GM12878 (cell line): Measurements from ENCODE around the gene PLSCR1. TPM values are rescaled to one million over a fixed set of nuclear protein-coding genes. Genes with fewer than 3 reads are reported as not detected.

Experiments used
- ATAC-seq: fragments of 200-7000 bp; cut with Tn5 transposase; 3 replicates; pipeline ENCODE4 v1.9.1; 2020; ENCODE audit warnings: mild to moderate bottlenecking, moderate library complexity
- BruUV-seq: library from RNA; stranded (reverse); fragments of 400-500 nt; replicated peaks from 2 replicates; lab custom pipeline; 2021; lab: Mats Ljungman, UMichigan
- CTCF ChIA-PET: fragments of 300-600 bp; sonication (Branson Sonifier 250); formaldehyde crosslinking; extraction: SDS; loops from one replicate; lab custom pipeline; 2021; ENCODE audit warnings: inconsistent platforms; lab: Yijun Ruan, JAX
- POLR2A ChIA-PET: fragments of 350-600 bp; formaldehyde crosslinking; extraction: SDS; loops from one replicate; lab custom pipeline; 2021; ENCODE audit warnings: inconsistent platforms; lab: Charles Lee
- RAD21 ChIA-PET: fragments of 300-600 bp; sonication (Branson Sonifier 250); formaldehyde crosslinking; loops from one replicate; lab custom pipeline; 2023; ENCODE audit warnings: antibody characterized with exemption; ENCODE audit not compliant: unreplicated experiment; lab: Charles Lee
- SMC1A ChIA-PET: fragments of 300-600 bp; sonication (Branson Sonifier 250); formaldehyde crosslinking; loops from one replicate; lab custom pipeline; 2023; ENCODE audit not compliant: unreplicated experiment, uncharacterized antibody; lab: Charles Lee
- DNase-seq: peaks from one replicate; pipeline ENCODE4 v3.0.0-alpha.2; 2011; ENCODE audit warnings: low read depth, low spot score
- FAIRE-seq: peaks from 3 replicates; lab custom pipeline; 2011; peaks lifted over from hg19 to GRCh38; lab: Jason Lieb, UNC
- H2AFZ ChIP-seq: 2 replicates; pipeline ENCODE4 v1.6.0; 2011; ENCODE audit warnings: low read depth, low read length, control low read depth; ENCODE audit not compliant: control insufficient read depth
- H3K27ac ChIP-seq: 2 replicates; pipeline ENCODE4 v1.5.1; 2011; ENCODE audit warnings: control low read depth; ENCODE audit not compliant: control insufficient read depth, insufficient read depth
- H3K27me3 ChIP-seq, 2 experiments: replicated peaks in 1 of 2; 2 replicates each; pipeline versions ENCODE4 v1.6.0 to v1.6.1; 2011; ENCODE audit warnings: low read length in 1 of 2; ENCODE audit not compliant: control insufficient read depth in 2 of 2, insufficient read depth in 2 of 2
- H3K36me3 ChIP-seq, 2 experiments: 2 replicates each; pipeline ENCODE4 v1.5.1; 2011; ENCODE audit warnings: low read length in 1 of 2; ENCODE audit not compliant: control insufficient read depth in 2 of 2, insufficient read depth in 2 of 2
- H3K4me1 ChIP-seq: 2 replicates; pipeline ENCODE4 v1.6.1; 2011; ENCODE audit warnings: mild to moderate bottlenecking, low read length, moderate library complexity, mixed read lengths; ENCODE audit not compliant: control insufficient read depth, insufficient read depth
- H3K4me2 ChIP-seq: 2 replicates; pipeline ENCODE4 v1.6.0; 2011; ENCODE audit warnings: control low read depth; ENCODE audit not compliant: control insufficient read depth, insufficient read depth
- H3K4me3 ChIP-seq: fragments of 200-600 bp; sonication (generic); 2 replicates; pipeline ENCODE4 v1.5.1; 2016
- H3K79me2 ChIP-seq: 2 replicates; pipeline ENCODE4 v1.6.0; 2011; ENCODE audit warnings: low read length; ENCODE audit not compliant: control insufficient read depth, insufficient read depth
- H3K9ac ChIP-seq: 2 replicates; pipeline ENCODE4 v1.8.0; 2011; ENCODE audit warnings: low read length, control low read depth, mixed read lengths; ENCODE audit not compliant: control insufficient read depth, insufficient read depth
- H3K9me3 ChIP-seq: replicated peaks from 3 replicates; pipeline ENCODE4 v1.5.1; 2011; ENCODE audit warnings: mild to moderate bottlenecking, low read length; ENCODE audit not compliant: control insufficient read depth, insufficient read depth
- H4K20me1 ChIP-seq: 2 replicates; pipeline ENCODE4 v1.6.0; 2011; ENCODE audit not compliant: control insufficient read depth, insufficient read depth
- CBFB ChIP-seq: IDR thresholded peaks from 2 replicates; pipeline ENCODE4 v1.6.1; 2016; ENCODE audit warnings: antibody characterized with exemption, low read depth
- CBX5 ChIP-seq: sonication (generic); IDR thresholded peaks from 2 replicates; pipeline ENCODE4 v1.6.1; 2016; ENCODE audit warnings: low read depth, moderate library complexity, mild to moderate bottlenecking, inconsistent platforms
- CEBPB ChIP-seq, 2 experiments: fragments of 150-350 bp in 1 of 2; IDR thresholded peaks; 2 replicates each; pipeline ENCODE4 v1.6.1; 2012 to 2014; ENCODE audit warnings: low read depth in 2 of 2, low read length in 2 of 2, borderline replicate concordance in 1 of 2, inconsistent platforms in 1 of 2
- ESRRA ChIP-seq: IDR thresholded peaks from 2 replicates; pipeline ENCODE4 v1.6.1; 2012; ENCODE audit warnings: mild to moderate bottlenecking, low read length, improper control_type of control experiment
- IKZF1 ChIP-seq: fragments of 450-650 bp; conservative IDR thresholded peaks from 2 replicates; pipeline ENCODE4 v1.6.1; 2017; ENCODE audit warnings: antibody characterized with exemption, mild to moderate bottlenecking
- IRF3 ChIP-seq: fragments of 450-650 bp; IDR thresholded peaks from 2 replicates; pipeline ENCODE4 v1.6.1; 2014; ENCODE audit warnings: mild to moderate bottlenecking
- JUNB ChIP-seq: IDR thresholded peaks from 2 replicates; pipeline ENCODE4 v1.6.1; 2016; ENCODE audit warnings: antibody characterized with exemption, mild to moderate bottlenecking
- NFIC ChIP-seq: IDR thresholded peaks from 2 replicates; pipeline ENCODE4 v1.6.1; 2012; ENCODE audit warnings: low read depth, mild to moderate bottlenecking, inconsistent platforms, low read length, moderate library complexity
- SIX5 ChIP-seq: IDR thresholded peaks from 2 replicates; pipeline ENCODE4 v1.6.1; 2011; ENCODE audit warnings: mild to moderate bottlenecking, low read depth, low read length, moderate library complexity; ENCODE audit not compliant: severe bottlenecking
- SP1 ChIP-seq: IDR thresholded peaks from one replicate; pipeline ENCODE4 v1.6.1; 2011; ENCODE audit warnings: low read depth, low read length
- SPI1 ChIP-seq: IDR thresholded peaks from 2 replicates; pipeline ENCODE4 v1.6.1; 2011; ENCODE audit warnings: low read depth, mild to moderate bottlenecking, low read length, moderate library complexity, borderline replicate concordance; ENCODE audit not compliant: insufficient read depth
- SUPT20H ChIP-seq: IDR thresholded peaks from 2 replicates; pipeline ENCODE4 v1.6.1; 2011; ENCODE audit warnings: low read depth, mild to moderate bottlenecking, low read length, moderate library complexity, borderline replicate concordance; ENCODE audit not compliant: control insufficient read depth
- YY1 ChIP-seq: IDR thresholded peaks from 2 replicates; pipeline ENCODE4 v1.6.1; 2011; ENCODE audit warnings: low read depth, mild to moderate bottlenecking, low read length
- ZNF592 ChIP-seq: fragments of 450-650 bp; IDR thresholded peaks from 2 replicates; pipeline ENCODE4 v1.6.1; 2017; ENCODE audit warnings: mild to moderate bottlenecking, moderate library complexity
- ZNF622 ChIP-seq: fragments of 450-650 bp; IDR thresholded peaks from 2 replicates; pipeline ENCODE4 v1.6.1; 2017; ENCODE audit warnings: mild to moderate bottlenecking, inconsistent platforms
- WGBS: methylation state at CpG from one replicate; pipeline ENCODE4 v1.1.6; 2016; ENCODE audit warnings: low lambda C conversion rate; ENCODE audit not compliant: insufficient replicate concordance, insufficient coverage; ENCODE audit errors: missing lambda C conversion rate; 5-methylcytosine and 5-hydroxymethylcytosine counted together
- in situ Hi-C: fragments of 300-500 bp; cut with MboI; formaldehyde crosslinking; loops from 9 replicates; pipeline ENCODE4 v1.14.3; 2018; ENCODE audit warnings: mixed read lengths
- intact Hi-C: fragments of 100-400 bp; cut with micrococcal nuclease; formaldehyde crosslinking; loops from one replicate; pipeline ENCODE4 v1.14.2; 2022; ENCODE audit not compliant: unreplicated experiment
- polyA plus RNA-seq, 11 experiments: library from polyadenylated mRNA; depleted of rRNA in 4 of 11; unstranded in 6 of 11; stranded (reverse) in 5 of 11; fragments of >200 nt; fragmentation: Nextera tagmentation in 4 of 11; fragmentation: Illumina TruSeq in 1 of 11; extraction: Ambion mirVana in 4 of 11; extraction: Trizol in 1 of 11; gene quantifications; 1 replicate in 1 of 11; 2 replicates in 10 of 11; pipeline versions ENCODE4 v1.2.1 to v1.2.3, GENCODE V29; 2011 to 2016; ENCODE audit warnings: inconsistent platforms in 2 of 11, missing spikeins in 2 of 11, low read depth in 1 of 11
- total RNA-seq, 4 experiments: library from RNA; depleted of rRNA in 3 of 4; stranded (reverse); fragments of >200 nt in 3 of 4; fragmentation: Illumina TruSeq in 1 of 4; extraction: Trizol in 1 of 4; gene quantifications; 2 replicates each; pipeline versions ENCODE4 v1.2.1 to v1.2.3, GENCODE V29; 2013 to 2021

PLSCR1 gene
- total and polyA plus RNA-seq, 10 of the 15 experiments (the other 5 are each of a cell fraction or from before 2014, with no cell fraction given), result 35.4 to 77.8 (median 41.1) TPM

GRCh38 chr3:146496726-146497125 lies 47.7 kb downstream of the PLSCR1 start:
- SMC1A ChIA-PET, result no interaction called here
- Histone ChIP-seq H3K4me3 (no peak overlapping the region), H3K9me3 (no peaks in the 10 kb centered on the region; the same call in 2 of the 3 replicates), H3K27me3 (no peaks in the 10 kb centered on the region; a peak in 1 of 4 replicates), H3K4me1 (no peaks in the 10 kb centered on the region), H3K36me3 (no peaks in the 10 kb centered on the region), H3K27ac (no peak overlapping the region), H3K9ac (no peak overlapping the region), H3K79me2 (no peaks in the 10 kb centered on the region), H4K20me1 (no peaks in the 10 kb centered on the region), H3K4me2 (no peak overlapping the region), H2AFZ (no peak overlapping the region)
- intact Hi-C loops (no loop called here), in situ Hi-C loops (no loop called here)
- TF ChIP-seq IRF3, result no peak
- no peak for TF ChIP-seq ZNF622
- no peak for TF ChIP-seq CBX5
- no peak for TF ChIP-seq SUPT20H
- TF ChIP-seq IKZF1, result no peak
- no peak for TF ChIP-seq ZNF592
- no peak for TF ChIP-seq YY1
- TF ChIP-seq JUNB, result no peak
- TF ChIP-seq SP1, result no peak
- no peak for TF ChIP-seq ESRRA
- TF ChIP-seq CBFB, result no peak
- no peak for TF ChIP-seq SPI1
- TF ChIP-seq SIX5, result no peak
- TF ChIP-seq CEBPB (IDR thresholded peaks at IDR 0.05; ENCODE audit: borderline replicate concordance in 1 of 2, low read depth in 2 of 2, low read length in 2 of 2), result no peak
- TF ChIP-seq NFIC, result no peak
- CTCF ChIA-PET, result no interaction called here
- no TSS peak for BruUV-seq
- ATAC-seq (no peak), FAIRE-seq (no peak), DNase-seq (no peak)
- RAD21 ChIA-PET, result no interaction called here
- POLR2A ChIA-PET, result no interaction called here
- WGBS, result 0% methylated on average over 1 of the region's 1 CpG
